Mesendoderm (in vitro differentiated cells): ENCODE measurements around the gene APBB2.

ENCODE experiments used
- DNase-seq: peaks from one replicate; pipeline ENCODE4 v3.0.0; 2013
- H2AK5ac ChIP-seq: 2 replicates; pipeline ENCODE4 v1.6.1; 2013; ENCODE audit warnings: low read length, inconsistent platforms
- H2BK120ac ChIP-seq: 2 replicates; pipeline ENCODE4 v1.6.1; 2013; ENCODE audit warnings: low read depth, mild to moderate bottlenecking, low read length, moderate library complexity, mixed read lengths
- H2BK15ac ChIP-seq: replicated peaks from 2 replicates; pipeline ENCODE4 v1.6.1; 2013; ENCODE audit warnings: low read depth, mild to moderate bottlenecking, moderate library complexity
- H2BK5ac ChIP-seq: 2 replicates; pipeline ENCODE4 v1.6.1; 2013; ENCODE audit warnings: low read length, inconsistent platforms
- H3K18ac ChIP-seq: 2 replicates; pipeline ENCODE4 v1.6.1; 2013; ENCODE audit warnings: mild to moderate bottlenecking, low read length, mixed read lengths
- H3K23ac ChIP-seq: one replicate; pipeline ENCODE4 v1.6.1; 2013; ENCODE audit warnings: low read length
- H3K27ac ChIP-seq: 2 replicates; pipeline ENCODE4 v1.5.1; 2013; ENCODE audit warnings: low read depth, mild to moderate bottlenecking, inconsistent platforms, low read length, moderate library complexity
- H3K27me3 ChIP-seq: 2 replicates; pipeline ENCODE4 v1.6.1; 2013; ENCODE audit warnings: low read length, control low read depth, mild to moderate bottlenecking, inconsistent platforms; ENCODE audit not compliant: insufficient read depth, poor library complexity
- H3K36me3 ChIP-seq: 2 replicates; pipeline ENCODE4 v1.6.1; 2013; ENCODE audit warnings: low read length, inconsistent platforms; ENCODE audit not compliant: control insufficient read depth, insufficient read depth
- H3K4ac ChIP-seq: one replicate; pipeline ENCODE4 v1.6.1; 2013; ENCODE audit warnings: low read depth, mild to moderate bottlenecking, low read length, moderate library complexity
- H3K4me1 ChIP-seq: 2 replicates; pipeline ENCODE4 v1.6.1; 2013; ENCODE audit warnings: low read depth, low read length, inconsistent platforms; ENCODE audit not compliant: control insufficient read depth
- H3K4me2 ChIP-seq: 2 replicates; pipeline ENCODE4 v1.6.1; 2013; ENCODE audit warnings: low read length
- H3K4me3 ChIP-seq: 2 replicates; pipeline ENCODE4 v1.5.1; 2013; ENCODE audit warnings: mild to moderate bottlenecking, low read length
- H3K56ac ChIP-seq: one replicate; pipeline ENCODE4 v1.6.1; 2013; ENCODE audit warnings: low read length
- H3K79me1 ChIP-seq: 2 replicates; pipeline ENCODE4 v1.6.1; 2013; ENCODE audit warnings: low read length, inconsistent platforms
- H3K79me2 ChIP-seq: 2 replicates; pipeline ENCODE4 v1.6.1; 2013; ENCODE audit warnings: mild to moderate bottlenecking, low read length; ENCODE audit not compliant: control insufficient read depth, insufficient read depth
- H3K9ac ChIP-seq: 2 replicates; pipeline ENCODE4 v1.6.1; 2013; ENCODE audit warnings: low read length, inconsistent platforms
- H4K5ac ChIP-seq: one replicate; pipeline ENCODE4 v1.6.1; 2013; ENCODE audit warnings: low read length
- H4K8ac ChIP-seq: one replicate; pipeline ENCODE4 v1.6.1; 2013; ENCODE audit warnings: low read depth, mild to moderate bottlenecking, control low read depth, low read length, moderate library complexity
- WGBS: extraction: QIAGEN DNeasy Blood & Tissue Kit; methylation state at CpG from one replicate; pipeline ENCODE4 v1.1.7; 2013; ENCODE audit warnings: low lambda C conversion rate, missing lambda C conversion rate; ENCODE audit not compliant: insufficient coverage; ENCODE audit errors: extremely low coverage; 5-methylcytosine and 5-hydroxymethylcytosine counted together

Gene APBB2

DNA sequence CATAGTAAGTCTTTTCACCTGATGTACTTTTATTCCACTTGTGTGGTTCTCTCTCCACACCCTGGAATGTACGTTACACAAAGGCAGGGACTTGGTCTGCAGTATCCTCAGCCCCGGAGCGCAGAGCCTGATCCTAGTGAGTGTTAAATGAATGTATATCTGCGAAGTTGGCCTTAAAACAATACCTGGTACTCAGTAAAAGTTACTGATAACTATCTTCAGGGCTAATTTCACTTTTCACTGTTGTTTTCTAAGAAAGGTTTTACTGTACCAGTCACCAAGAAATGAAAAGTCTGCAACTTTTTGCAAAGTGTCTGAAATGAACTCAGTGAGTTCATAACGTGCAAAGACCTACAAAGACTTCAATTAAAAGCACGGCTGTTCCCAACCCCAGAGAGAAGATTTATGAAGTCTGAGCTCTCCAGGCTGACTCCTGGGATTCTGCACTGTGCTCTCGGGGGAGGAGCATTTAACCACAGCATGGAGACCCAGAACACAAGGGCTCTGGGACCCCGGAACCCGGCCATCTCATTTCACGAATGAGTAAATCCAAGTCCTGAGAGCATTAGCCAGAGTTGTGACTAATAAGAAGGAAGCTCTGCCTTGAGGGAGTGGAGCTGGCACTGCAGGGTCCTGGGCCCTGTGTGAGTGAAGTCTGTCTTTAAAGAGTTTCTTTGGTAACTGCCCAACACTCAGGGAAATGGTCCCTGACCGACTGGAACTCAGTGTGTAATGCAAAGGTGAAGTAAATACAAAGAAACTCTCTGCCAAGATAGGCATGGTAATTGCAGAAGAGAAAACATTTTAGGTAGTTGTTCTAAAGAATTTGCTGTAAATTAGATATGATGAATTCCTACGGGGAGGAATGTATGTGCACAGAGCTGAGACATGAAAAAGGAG lies 298.8 kb downstream of the APBB2 start:
- H2BK120ac ChIP-seq: no peak overlapping the region
- no peak overlapping the region for H2BK15ac ChIP-seq
- no peak overlapping the region for H2BK5ac ChIP-seq
- H4K8ac ChIP-seq: no peak overlapping the region
- no peak for DNase-seq
- WGBS: no CpG with 5 or more reads among the region's 12 CpGs
- no peaks in the 10 kb centered on the region for H3K36me3 ChIP-seq
- no peak overlapping the region for H3K4me2 ChIP-seq
- no peak overlapping the region for H4K5ac ChIP-seq
- H3K27ac ChIP-seq: no peak overlapping the region
- H2AK5ac ChIP-seq: no peak overlapping the region
- no peak overlapping the region for H3K18ac ChIP-seq
- no peak overlapping the region for H3K23ac ChIP-seq
- H3K27me3 ChIP-seq: no peaks in the 10 kb centered on the region
- no peaks in the 10 kb centered on the region for H3K4me1 ChIP-seq
- no peaks in the 10 kb centered on the region for H3K79me1 ChIP-seq
- no peak overlapping the region for H3K56ac ChIP-seq
- no peaks in the 10 kb centered on the region for H3K79me2 ChIP-seq
- H3K9ac ChIP-seq: no peak overlapping the region
- no peak overlapping the region for H3K4me3 ChIP-seq
- H3K4ac ChIP-seq: no peak overlapping the region

DNA sequence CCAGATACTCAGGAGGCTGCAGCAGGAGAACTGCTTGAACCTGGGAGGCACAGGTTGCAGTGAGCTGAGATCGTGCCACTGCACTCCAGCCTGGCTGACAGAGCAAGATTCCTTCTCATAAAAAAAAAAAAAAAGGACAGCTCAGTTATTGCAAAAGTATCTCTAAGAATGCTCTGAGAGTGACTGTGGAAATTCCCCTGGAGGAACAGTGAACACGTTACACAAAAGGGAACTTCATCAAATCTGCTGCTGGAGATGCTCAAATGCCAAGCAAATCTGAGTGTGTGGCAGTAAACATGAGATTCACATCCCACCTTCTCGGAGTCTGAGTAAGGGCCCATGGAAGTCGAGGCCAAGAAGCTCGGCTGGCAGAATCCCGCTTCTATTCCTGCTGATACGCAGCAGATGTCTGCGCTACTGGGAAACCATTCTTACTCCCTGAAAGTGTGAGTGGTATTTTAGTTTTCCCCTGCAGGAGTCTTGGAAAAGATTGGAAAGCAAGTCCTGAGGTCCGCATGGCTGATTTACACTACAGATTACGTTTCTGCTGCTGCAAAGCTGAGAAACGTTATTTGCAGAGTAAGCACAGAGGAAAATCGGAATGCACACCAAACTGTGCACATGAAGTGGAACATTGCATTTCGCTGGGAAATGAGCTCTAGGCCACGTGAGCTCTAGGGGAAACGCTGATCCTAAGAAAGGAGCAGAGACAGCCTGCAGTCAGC lies 301.7 kb downstream of the APBB2 start:
- no peaks in the 10 kb centered on the region for H3K27me3 ChIP-seq
- no peak overlapping the region for H3K9ac ChIP-seq
- H3K27ac ChIP-seq: no peak overlapping the region
- no peak overlapping the region for H2BK120ac ChIP-seq
- DNase-seq: no peak
- H3K56ac ChIP-seq: no peak overlapping the region
- H3K4me1 ChIP-seq: no peaks in the 10 kb centered on the region
- H2AK5ac ChIP-seq: no peak overlapping the region
- no peak overlapping the region for H3K4ac ChIP-seq
- no peak overlapping the region for H3K4me3 ChIP-seq
- no peak overlapping the region for H4K8ac ChIP-seq
- no peak overlapping the region for H3K18ac ChIP-seq
- H3K79me1 ChIP-seq: no peaks in the 10 kb centered on the region
- H2BK5ac ChIP-seq: no peak overlapping the region
- H3K4me2 ChIP-seq: no peak overlapping the region
- no peak overlapping the region for H3K23ac ChIP-seq
- no CpG with 5 or more reads among the region's 15 CpGs for WGBS
- no peaks in the 10 kb centered on the region for H3K36me3 ChIP-seq
- H4K5ac ChIP-seq: no peak overlapping the region
- H2BK15ac ChIP-seq: no peak overlapping the region
- H3K79me2 ChIP-seq: no peaks in the 10 kb centered on the region

DNA sequence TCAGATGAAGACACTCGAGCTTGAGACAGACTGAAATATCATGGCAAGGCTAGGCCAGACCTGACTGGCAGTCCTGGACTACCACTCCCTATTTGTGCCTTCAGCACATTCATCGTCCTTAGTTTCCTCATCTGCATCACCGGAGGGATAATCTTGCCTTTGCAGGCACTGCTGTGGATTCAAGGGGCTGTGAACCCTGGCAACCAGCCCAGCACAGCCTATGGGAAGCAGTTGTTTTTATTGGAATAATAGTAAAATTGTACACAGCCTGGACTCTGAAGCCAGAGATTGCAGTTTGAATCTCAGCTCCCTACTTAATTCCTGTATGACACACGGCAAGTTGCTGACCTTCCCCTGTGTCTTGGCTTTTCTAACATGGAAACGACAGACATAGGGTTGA lies 303.6 kb downstream of the APBB2 start:
- Histone ChIP-seq H3K4me1 (no peaks in the 10 kb centered on the region), H3K4me2 (no peak overlapping the region), H4K8ac (no peak overlapping the region), H2BK120ac (no peak overlapping the region), H3K27ac (no peak overlapping the region), H3K23ac (no peak overlapping the region), H3K9ac (no peak overlapping the region), H2BK15ac (no peak overlapping the region), H3K79me1 (no peaks in the 10 kb centered on the region), H4K5ac (no peak overlapping the region), H3K56ac (no peak overlapping the region), H3K79me2 (no peaks in the 10 kb centered on the region), H3K4ac (no peak overlapping the region), H3K27me3 (no peaks in the 10 kb centered on the region), H3K4me3 (no peak overlapping the region), H2AK5ac (no peak overlapping the region), H3K36me3 (no peaks in the 10 kb centered on the region), H3K18ac (no peak overlapping the region), H2BK5ac (no peak overlapping the region)
- no peak for DNase-seq
- WGBS: no CpG with 5 or more reads among the region's 5 CpGs

GRCh38 chr4:40909363-40909876 lies 304.9 kb downstream of the APBB2 start:
- Histone ChIP-seq H3K27me3 (no peaks in the 10 kb centered on the region), H3K79me2 (no peaks in the 10 kb centered on the region), H3K23ac (no peak overlapping the region), H4K8ac (no peak overlapping the region), H3K4me3 (no peak overlapping the region), H3K79me1 (no peaks in the 10 kb centered on the region), H3K18ac (no peak overlapping the region), H3K4ac (no peak overlapping the region), H2BK120ac (no peak overlapping the region), H3K4me1 (no peaks in the 10 kb centered on the region), H3K9ac (no peak overlapping the region), H2AK5ac (no peak overlapping the region), H3K27ac (no peak overlapping the region), H2BK5ac (no peak overlapping the region), H3K36me3 (no peaks in the 10 kb centered on the region), H3K56ac (no peak overlapping the region), H4K5ac (no peak overlapping the region), H3K4me2 (no peak overlapping the region), H2BK15ac (no peak overlapping the region)
- WGBS: no CpG with 5 or more reads among the region's 8 CpGs
- DNase-seq: no peak

DNA sequence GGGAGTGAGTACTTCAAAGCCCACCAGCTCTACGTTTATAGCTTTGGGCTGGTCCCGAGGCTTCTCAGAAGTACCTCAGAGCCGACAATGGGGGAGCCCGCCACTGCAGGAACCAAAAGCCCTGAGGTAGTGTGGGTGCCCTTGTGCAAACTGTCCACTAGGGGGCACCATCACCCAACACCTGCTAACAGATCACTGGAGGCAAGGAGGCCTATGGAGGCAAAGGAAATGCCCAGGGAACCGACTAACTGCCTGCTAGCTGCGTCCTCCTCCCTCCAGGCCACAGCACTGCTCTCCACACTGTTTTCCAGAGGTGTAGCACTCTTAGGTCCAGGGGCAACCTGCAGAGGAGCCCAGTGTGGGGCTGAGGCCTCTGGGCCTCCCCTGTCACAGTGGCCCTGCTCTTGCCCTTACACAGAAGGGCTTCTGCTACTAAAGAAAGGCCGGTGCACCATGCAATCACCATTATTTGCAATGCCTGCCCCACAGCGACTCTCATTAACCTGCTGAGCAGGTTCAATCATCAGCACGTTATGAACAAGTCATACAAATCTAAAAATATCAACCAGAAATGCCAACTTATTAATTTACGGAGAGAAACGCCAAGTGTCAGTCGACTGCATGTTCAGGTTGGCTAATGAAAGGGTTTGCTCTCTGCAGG lies 305.5 kb downstream of the APBB2 start:
- WGBS: no CpG with 5 or more reads among the region's 12 CpGs
- H3K36me3 ChIP-seq: no peaks in the 10 kb centered on the region
- H3K79me1 ChIP-seq: no peaks in the 10 kb centered on the region
- H3K23ac ChIP-seq: no peak overlapping the region
- H4K8ac ChIP-seq: no peak overlapping the region
- no peaks in the 10 kb centered on the region for H3K4me1 ChIP-seq
- H4K5ac ChIP-seq: no peak overlapping the region
- no peak overlapping the region for H3K18ac ChIP-seq
- H2AK5ac ChIP-seq: no peak overlapping the region
- H3K79me2 ChIP-seq: no peaks in the 10 kb centered on the region
- no peak overlapping the region for H2BK15ac ChIP-seq
- DNase-seq: peak; percentile 95
- H3K9ac ChIP-seq: no peak overlapping the region
- no peaks in the 10 kb centered on the region for H3K27me3 ChIP-seq
- H3K56ac ChIP-seq: peak overlapping the region; percentile 54
- H2BK5ac ChIP-seq: no peak overlapping the region
- H3K4me3 ChIP-seq: no peak overlapping the region
- H3K4ac ChIP-seq: no peak overlapping the region
- no peak overlapping the region for H3K4me2 ChIP-seq
- H2BK120ac ChIP-seq: no peak overlapping the region
- H3K27ac ChIP-seq: no peak overlapping the region
